A549 treated with dexamethasone at 1 μM for 4 hours (cell line): ENCODE data around the gene MPZL1. TPM values are rescaled to one million over a fixed set of nuclear protein-coding genes. Genes with fewer than 3 reads are reported as not detected.

Experiments used
- total RNA-seq: library from RNA; stranded (reverse); fragments of 200-300 nt; extraction: Qiagen RNA extraction; gene quantifications from 5 replicates; pipeline ENCODE4 v1.2.3, GENCODE V29; 2022

Gene MPZL1
- 97.7 to 139 TPM (median 126 TPM) in 5 replicates for total RNA-seq

DNA sequence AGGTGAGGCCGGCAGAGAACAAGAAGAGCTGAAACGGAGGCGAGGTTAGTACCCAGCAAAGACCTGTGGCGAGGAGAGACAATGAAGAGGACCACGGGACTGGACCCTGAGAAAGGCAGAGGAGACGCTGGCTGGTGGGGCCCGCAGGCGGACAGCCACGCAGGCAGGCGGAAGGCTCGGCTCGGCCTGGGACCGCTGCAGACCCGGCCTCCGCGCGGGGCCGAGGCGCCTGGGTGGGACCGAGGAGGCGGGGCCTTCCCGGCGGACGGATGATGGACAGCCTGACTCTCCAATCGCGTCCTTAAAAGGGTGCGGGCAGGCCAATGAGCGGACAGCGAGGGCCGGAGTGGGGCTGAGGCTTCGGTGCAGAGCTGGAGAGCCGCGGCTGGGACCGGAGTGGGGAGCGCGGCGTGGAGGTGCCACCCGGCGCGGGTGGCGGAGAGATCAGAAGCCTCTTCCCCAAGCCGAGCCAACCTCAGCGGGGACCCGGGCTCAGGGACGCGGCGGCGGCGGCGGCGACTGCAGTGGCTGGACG, at the start of gene MPZL1:
Gene MPZL1, plus strand, starts transcription at position 366 of the 535 bp plus-strand sequence. CDS start 170 bp downstream, outside the sequence.

Other genes starting within 250 kb of the MPZL1 start
- gene CD247, start 203.5 kb upstream of the MPZL1 start, total RNA-seq, result 0.54 to 0.87 TPM (median 0.61 TPM) in 5 replicates
- 72.3 to 85.3 TPM (median 81.1 TPM) in 5 replicates for gene CREG1, start 168.2 kb upstream of the MPZL1 start, total RNA-seq
- 0.02 to 0.09 TPM (median 0.02 TPM) in 5 replicates for gene RCSD1, start 91.8 kb upstream of the MPZL1 start, total RNA-seq
- 0.04 to 0.14 TPM (median 0.12 TPM) in 4 of 5 replicates, not detected in the other for gene ADCY10, start 192.2 kb downstream of the MPZL1 start, total RNA-seq
- gene DCAF6, start 214.7 kb downstream of the MPZL1 start, total RNA-seq, result 27.0 to 29.2 TPM (median 29.0 TPM) in 5 replicates
- 50.2 to 83.4 TPM (median 73.6 TPM) in 5 replicates for gene MPC2, start 215.1 kb downstream of the MPZL1 start, total RNA-seq